Adrenal gland (tissue), 12 donors: Measurements from ENCODE around the gene ZC3H12D. TPM values are rescaled to one million over a fixed set of nuclear protein-coding genes. Genes with fewer than 3 reads are reported as not detected.

Experiments
- DNase-seq, 7 donors: peaks; one replicate each; pipeline ENCODE4 v3.0.0-alpha.2; 2019 to 2020
- H3K27ac ChIP-seq, 5 donors: fragments of 200-600 bp; sonication (generic) in 4 of 5; 1 replicate in 3 of 5; 2 replicates in 2 of 5; pipeline versions ENCODE4 v1.5.1 to v1.8.0; 2016 to 2020; ENCODE audit warnings: mild to moderate bottlenecking in 1 of 5
- H3K27me3 ChIP-seq: fragments of 200-600 bp; 2 replicates; pipeline ENCODE4 v1.8.0; 2021
- H3K36me3 ChIP-seq, 2 donors: fragments of 200-600 bp; replicated peaks in 1 of 2; 1 replicate in 1 of 2; 2 replicates in 1 of 2; pipeline versions ENCODE4 v1.5.1 to v1.8.0; 2018 to 2022
- H3K4me1 ChIP-seq, 2 donors: fragments of 200-600 bp; replicated peaks in 1 of 2; 1 replicate in 1 of 2; 2 replicates in 1 of 2; pipeline versions ENCODE4 v1.5.1 to v1.8.0; 2018 to 2021
- H3K4me3 ChIP-seq, 4 donors: fragments of 200-600 bp; sonication (generic) in 3 of 4; one replicate each; pipeline ENCODE4 v1.5.1; 2016 to 2018
- H3K9me3 ChIP-seq, 3 donors: fragments of 200-600 bp; sonication (generic) in 1 of 3; replicated peaks in 1 of 3; 1 replicate in 2 of 3; 2 replicates in 1 of 3; pipeline versions ENCODE4 v1.5.1 to v1.8.0; 2016 to 2021
- CTCF ChIP-seq, 6 experiments: fragments of 450-650 bp in 4 of 6; fragments of 200-600 bp in 2 of 6; sonication (generic) in 1 of 6; IDR thresholded peaks; 1 replicate in 5 of 6; 2 replicates in 1 of 6; pipeline versions ENCODE4 v1.5.1 to v1.8.0; 2016 to 2021; ENCODE audit warnings: antibody characterized with exemption in 6 of 6, mild to moderate bottlenecking in 2 of 6, moderate library complexity in 1 of 6
- POLR2A ChIP-seq, 2 donors: fragments of 450-650 bp; IDR thresholded peaks; one replicate each; pipeline ENCODE4 v1.6.1; 2017; ENCODE audit warnings: antibody characterized with exemption in 2 of 2, mild to moderate bottlenecking in 2 of 2, moderate library complexity in 1 of 2
- WGBS, 4 donors: extraction: QIAGEN DNeasy Blood & Tissue Kit in 2 of 4; methylation state at CpG; one replicate each; pipeline versions ENCODE4 v1.1.5 to v1.1.7; 2013 to 2017; 5-methylcytosine and 5-hydroxymethylcytosine counted together
- intact Hi-C, 2 donors: fragments of 100-400 bp; cut with DNase I; formaldehyde crosslinking; loops; one replicate each; pipeline versions ENCODE4 v1.14.1 to v1.15.0; 2022 to 2023
- polyA plus RNA-seq, 3 donors: library from polyadenylated mRNA; stranded (reverse); fragments of 200-250 nt in 2 of 3; fragments of 350-450 nt in 1 of 3; fragmentation: Illumina TruSeq in 1 of 3; extraction: RNeasy Lipid Tissue Mini Kit (QIAGEN cat#74804) in 1 of 3; gene quantifications; one replicate each; pipeline ENCODE4 v1.2.3, GENCODE V29; 2013 to 2014
- total RNA-seq, 9 donors: library from RNA; depleted of rRNA in 4 of 9; stranded (reverse); fragments of >200 nt in 4 of 9; fragments of 120-200 nt in 1 of 9; fragmentation: NEBNext Ultra II Directional in 1 of 9; extraction: Animal tissue kit (Norgen Biotek cat#: 25700) in 1 of 9; gene quantifications; one replicate each; pipeline versions ENCODE4 v1.1.0 to v1.2.4, GENCODE V29; 2013 to 2023
- donor health status: healthy with polysubstance abuse.
- donor health status: Bipolar disorder and iron deficiency.
- donor health status: DM: yes; HTN: yes; CAD: no.
- donor health status: DM: no; HTN: no; CAD: no.
- donor health status: DM: no; HTN: no; CAD: no.
- donor health status: DM: yes; HTN: yes; CAD: no.

ZC3H12D gene
- total and polyA plus RNA-seq, 12 donors, result 0.44 to 12.0 (median 1.8) TPM

GRCh38 chr6:149478631-149479314 is 6.0 kb downstream of the ZC3H12D start:
- no peaks in the 10 kb centered on the region for H3K4me1 ChIP-seq
- TF ChIP-seq POLR2A (IDR thresholded peaks at IDR 0.05) (no peak), CTCF (IDR thresholded peaks at IDR 0.05) (no peak)
- no peak overlapping the region for H3K4me3 ChIP-seq
- H3K36me3 ChIP-seq, result no peaks in the 10 kb centered on the region
- no peaks in the 10 kb centered on the region for H3K9me3 ChIP-seq
- no peaks in the 10 kb centered on the region for H3K27me3 ChIP-seq
- 90 to 97% (median 93%) methylated on average over 5 of the region's 5 CpGs for WGBS, 4 donors
- no peak overlapping the region for H3K27ac ChIP-seq
- no peak for DNase-seq
- intact Hi-C loops, result no loop called here

- 87 to 93% (median 90%) methylated on average over 5 of the region's 5 CpGs for WGBS, 4 donors
- intact Hi-C loops, result no loop called here
- Histone ChIP-seq H3K27me3 (no peaks in the 10 kb centered on the region), H3K9me3 (no peaks in the 10 kb centered on the region), H3K36me3 (no peaks in the 10 kb centered on the region), H3K27ac (no peak overlapping the region), H3K4me1 (no peaks in the 10 kb centered on the region), H3K4me3 (no peak overlapping the region)
- TF ChIP-seq CTCF (IDR thresholded peaks at IDR 0.05) (no peak), POLR2A (IDR thresholded peaks at IDR 0.05) (no peak)
- DNase-seq, result no peak
Measured at GRCh38 chr6:149477544-149477943, 7.3 kb downstream of the ZC3H12D start.

- Histone ChIP-seq H3K36me3 (no peaks in the 10 kb centered on the region), H3K27me3 (no peaks in the 10 kb centered on the region), H3K27ac (no peak overlapping the region), H3K4me1 (no peaks in the 10 kb centered on the region), H3K4me3 (no peak overlapping the region), H3K9me3 (no peaks in the 10 kb centered on the region)
- TF ChIP-seq POLR2A (IDR thresholded peaks at IDR 0.05) (no peak), CTCF (IDR thresholded peaks at IDR 0.05) (no peak)
- DNase-seq, result no peak
- intact Hi-C loops, result no loop called here
- 73 to 77% (median 77%) methylated on average over 6 of the region's 6 CpGs for WGBS, 4 donors
Measured at GRCh38 chr6:149476789-149477455, 7.9 kb downstream of the ZC3H12D start.

- no peaks in the 10 kb centered on the region for H3K4me1 ChIP-seq
- H3K4me3 ChIP-seq, result no peak overlapping the region
- no peaks in the 10 kb centered on the region for H3K27me3 ChIP-seq
- intact Hi-C loops, result no loop called here
- WGBS, 4 donors, result 90 to 95% (median 93%) methylated on average over 13 to 30 of the region's 30 CpGs
- no peak for TF ChIP-seq CTCF (IDR thresholded peaks at IDR 0.05)
- no peak for TF ChIP-seq POLR2A (IDR thresholded peaks at IDR 0.05)
- no peak overlapping the region for H3K27ac ChIP-seq
- H3K36me3 ChIP-seq, result no peaks in the 10 kb centered on the region
- DNase-seq, result no peak
- H3K9me3 ChIP-seq, result no peaks in the 10 kb centered on the region
Measured at GRCh38 chr6:149474108-149474935, 10.5 kb downstream of the ZC3H12D start.
